Midbrain (tissue), 1 donor: ENCODE data around the gene BTBD1.
A peak's percentile ranks its signal among the peaks of the same experiment; 100 is the strongest.
"Not testable (repeated sequence)": the region's sequence is repeated elsewhere in the genome, so short reads cannot be mapped to it uniquely, and the experiment has no call there.

ENCODE experiments used
- DNase-seq: peaks from one replicate; lab custom pipeline; 2025; lab: John Stamatoyannopoulos, UW

Gene BTBD1

GRCh38 chr15:83094583-83094982 is 27.5 kb upstream of the BTBD1 start:
- DNase-seq, result no peak

DNA sequence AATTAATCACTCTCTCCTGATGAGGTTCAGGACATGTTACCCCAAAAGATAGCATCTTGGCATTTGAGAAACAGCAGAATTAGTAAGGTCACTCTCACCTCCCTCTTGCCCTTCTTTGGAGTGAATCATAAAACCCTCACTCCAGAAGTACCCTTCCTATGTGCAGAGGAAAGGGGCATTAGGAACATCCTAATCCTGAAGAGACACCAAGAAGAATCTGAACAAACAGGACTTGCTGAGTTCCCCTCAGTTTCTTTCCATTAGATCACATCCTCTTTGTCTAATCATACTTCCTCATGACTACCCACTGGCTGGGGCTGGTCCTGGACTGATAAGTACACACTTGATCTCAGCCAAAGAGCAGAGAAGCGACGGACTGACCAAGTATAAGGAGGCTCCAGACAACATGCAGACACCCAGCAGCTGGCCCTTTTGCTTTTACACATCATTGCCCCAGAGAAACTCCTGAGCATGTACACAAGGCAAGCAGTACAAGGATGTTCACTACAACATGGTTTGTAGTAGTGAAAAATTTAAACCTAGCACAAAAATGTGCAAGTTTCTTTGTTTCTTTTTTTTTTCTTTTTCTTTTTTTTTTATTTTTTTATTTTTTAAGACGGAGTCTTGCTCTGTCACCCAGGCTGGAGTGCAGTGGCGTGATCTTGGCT is 25.4 kb upstream of the BTBD1 start:
- peak; percentile 35 for DNase-seq

DNA sequence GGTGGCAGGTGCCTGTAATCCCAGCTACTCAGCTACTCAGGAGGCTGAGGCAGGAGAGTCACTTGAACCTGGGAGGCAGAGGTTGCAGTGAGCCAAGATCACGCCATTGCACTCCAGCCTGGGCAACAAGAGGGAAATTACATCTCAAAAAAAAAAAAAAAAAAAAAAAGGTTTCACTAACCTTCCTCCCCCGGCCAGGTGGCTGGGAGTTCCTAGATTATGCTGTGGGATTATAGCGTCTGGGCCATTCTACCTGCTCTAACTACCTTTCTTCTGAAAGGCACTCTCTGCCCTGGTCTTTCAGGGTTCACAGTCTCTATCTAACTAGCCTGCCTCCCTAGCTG is 24.9 kb upstream of the BTBD1 start:
- DNase-seq, result not testable (repeated sequence)

DNA sequence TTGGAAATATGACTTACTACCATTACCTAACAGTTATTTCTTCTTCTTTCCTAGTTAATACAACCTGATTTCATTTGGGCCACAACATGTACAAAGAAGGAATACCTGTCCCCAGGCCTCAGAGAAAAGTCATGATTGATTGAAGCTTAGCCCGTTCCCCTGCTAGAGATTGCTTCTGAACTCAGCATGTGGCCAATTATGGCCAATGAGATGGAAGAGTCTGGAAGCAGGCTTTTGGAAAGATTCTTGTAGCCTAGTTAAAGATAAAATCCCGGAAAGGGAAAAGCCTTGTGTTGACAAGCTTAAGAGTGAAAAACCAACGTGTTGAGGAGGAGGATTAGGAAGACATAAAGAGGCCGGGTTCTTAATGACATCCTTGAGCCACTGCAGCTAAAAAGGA is 23.4 kb upstream of the BTBD1 start:
- no peak for DNase-seq

- no peak for DNase-seq
Observed at GRCh38 chr15:83088876-83089275, 21.8 kb upstream of the BTBD1 start.

DNA sequence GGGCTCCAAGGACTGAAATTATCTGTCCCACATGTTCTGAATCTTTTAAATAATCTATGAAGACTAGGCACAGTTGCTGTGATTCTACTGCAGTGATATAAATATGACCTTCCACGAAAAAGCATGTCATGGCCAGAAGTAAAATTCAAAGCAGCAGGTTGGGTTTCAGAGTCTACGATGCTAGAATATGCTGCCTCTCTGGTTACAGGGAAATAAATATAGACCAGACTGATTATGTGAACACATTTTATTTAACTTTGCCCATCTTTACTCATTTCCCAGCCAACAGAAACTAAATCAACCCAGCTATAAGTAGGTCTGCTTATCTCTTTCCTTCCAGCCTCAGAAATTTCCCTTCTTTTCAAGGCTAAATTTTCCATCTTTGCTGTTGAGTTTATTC is 20.5 kb upstream of the BTBD1 start:
- DNase-seq, result no peak

GRCh38 chr15:83085864-83086552 is 19.0 kb upstream of the BTBD1 start:
- DNase-seq, result not testable (repeated sequence)

GRCh38 chr15:83085461-83085860 is 18.4 kb upstream of the BTBD1 start:
- DNase-seq, result not testable (repeated sequence)

DNA sequence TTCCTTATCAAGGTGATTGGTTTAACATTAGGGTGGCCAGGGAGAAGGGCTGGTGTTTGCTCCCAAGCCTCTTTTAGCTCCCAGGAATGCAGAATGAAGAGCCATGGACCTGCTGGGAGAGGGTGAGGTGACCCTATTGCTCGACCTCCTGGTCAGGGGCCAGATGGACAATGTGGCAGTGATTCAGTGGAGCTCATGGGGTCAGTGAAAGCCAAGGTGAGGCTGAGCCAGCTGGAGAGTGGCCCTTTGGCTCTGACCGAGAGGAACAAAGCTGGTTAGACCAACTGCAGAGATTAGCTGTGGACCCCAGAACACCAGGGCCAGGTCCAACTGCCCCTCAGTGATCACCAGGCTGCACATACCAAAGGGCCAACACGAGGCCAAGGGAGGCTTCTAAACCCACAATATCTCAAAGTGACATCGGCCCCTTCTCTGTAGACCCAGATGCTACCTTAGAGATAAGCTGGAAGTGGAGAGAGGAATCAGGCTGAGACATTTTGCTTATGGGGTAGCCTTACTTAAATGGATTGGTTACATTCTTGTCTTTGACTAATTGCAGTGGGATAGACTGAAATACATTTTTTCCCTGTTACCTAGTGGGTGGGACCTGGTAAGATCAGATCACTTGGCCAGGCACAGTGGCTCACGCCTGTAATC is 15.8 kb upstream of the BTBD1 start:
- DNase-seq, result no peak

GRCh38 chr15:83081256-83082014 is 14.4 kb upstream of the BTBD1 start:
- DNase-seq, result no peak

DNA sequence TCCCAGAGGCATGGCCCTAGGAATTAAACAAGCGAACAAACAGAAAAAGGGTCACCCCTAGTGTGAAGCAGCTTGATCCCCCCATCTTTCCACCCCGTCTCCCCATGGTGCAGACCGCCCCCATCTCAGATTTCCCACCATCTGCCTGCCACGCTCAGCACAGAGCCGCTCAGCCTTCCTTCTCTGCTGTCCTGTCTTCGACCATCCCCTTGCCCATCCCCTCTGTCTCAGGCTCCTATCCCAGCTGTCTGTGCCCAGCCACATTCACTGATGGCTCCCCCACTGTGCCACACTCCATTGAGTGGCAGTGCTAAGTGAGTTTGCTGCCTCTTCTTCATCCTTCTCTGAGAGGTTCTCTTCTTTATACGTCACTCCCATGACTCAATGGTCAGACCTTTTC is 11.7 kb upstream of the BTBD1 start:
- no peak for DNase-seq

DNA sequence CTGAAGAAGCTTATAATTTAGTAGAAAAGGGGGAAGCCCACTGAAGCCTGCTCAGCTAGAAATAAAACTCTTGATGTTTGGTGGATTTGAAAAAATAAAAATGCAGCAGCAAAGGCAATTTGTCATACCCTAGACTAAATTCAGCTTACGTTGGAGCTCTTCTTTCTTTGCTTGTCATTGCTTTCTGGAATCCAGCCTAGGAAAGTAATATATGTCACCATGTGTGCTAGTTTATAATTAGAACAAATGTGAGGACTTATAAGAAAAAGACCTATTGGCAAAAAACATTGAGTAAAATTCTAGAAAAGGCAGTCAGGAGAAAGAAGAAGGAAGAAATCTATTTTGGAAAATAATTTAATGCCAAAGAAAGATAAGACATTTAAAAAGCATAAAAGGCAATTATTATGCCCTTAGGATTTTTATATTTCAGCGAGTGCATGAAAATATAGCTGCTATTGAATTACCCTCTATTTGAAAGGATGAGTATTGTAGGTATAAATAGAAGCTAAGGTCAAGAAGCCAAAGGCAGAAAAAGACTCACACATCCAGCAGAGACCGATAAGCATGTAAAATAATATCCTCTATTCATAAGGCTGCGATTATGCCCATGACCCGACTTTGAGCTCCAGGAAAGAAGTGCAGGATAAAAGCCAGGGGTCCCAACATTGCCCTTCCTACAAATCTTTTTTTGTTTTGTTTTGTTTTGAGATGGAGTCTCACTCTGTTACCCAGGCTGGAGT is 10.6 kb upstream of the BTBD1 start:
- DNase-seq, result no peak

GRCh38 chr15:83069211-83069642 is 2.2 kb upstream of the BTBD1 start:
- DNase-seq, result not testable (repeated sequence)

GRCh38 chr15:83068054-83068453 is 1.0 kb upstream of the BTBD1 start:
- DNase-seq, result no peak

- no peak for DNase-seq
Observed at GRCh38 chr15:83067638-83067962, 548 bp upstream of the BTBD1 start.

GRCh38 chr15:83066034-83066733 is 868 bp downstream of the BTBD1 start:
- DNase-seq, result no peak

GRCh38 chr15:83065431-83065830 is 1.6 kb downstream of the BTBD1 start:
- no peak for DNase-seq

DNA sequence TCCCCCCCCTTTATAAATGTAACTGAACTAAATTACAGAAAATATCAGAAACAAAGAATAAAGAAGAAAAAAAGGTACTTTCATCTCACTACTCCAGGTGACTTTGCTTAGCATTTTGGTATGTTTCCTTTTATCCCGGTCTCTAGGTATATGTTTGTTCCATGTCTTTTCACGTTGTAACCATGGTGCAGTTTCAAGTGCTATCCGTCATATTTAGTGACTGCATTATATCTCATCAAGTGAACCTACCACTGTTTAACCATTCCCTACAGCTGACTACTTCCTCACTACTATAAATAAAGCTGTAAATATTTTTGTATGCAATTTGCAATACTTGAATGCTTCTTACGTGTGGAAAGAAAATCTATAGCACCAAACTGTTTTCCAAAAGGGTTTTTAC is 2.2 kb downstream of the BTBD1 start:
- no peak for DNase-seq

DNA sequence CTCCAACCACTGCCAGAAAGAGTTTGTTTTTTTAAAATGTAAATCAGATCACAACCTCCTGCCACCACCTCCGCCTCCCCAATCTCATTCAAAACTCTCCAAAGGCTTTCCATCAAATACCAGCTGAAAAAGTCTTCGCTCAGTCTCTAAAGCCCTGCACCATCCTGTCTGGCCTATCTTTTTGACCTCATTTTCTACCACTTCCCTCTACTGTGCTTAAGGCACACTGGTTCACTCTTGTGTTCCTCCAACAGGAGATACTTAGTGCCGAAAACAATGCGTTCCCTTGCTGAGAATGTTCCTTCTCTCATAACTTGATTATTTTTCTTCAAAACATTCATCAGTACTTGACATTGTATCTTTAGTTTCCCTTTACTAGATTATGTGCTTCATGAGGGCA is 3.5 kb downstream of the BTBD1 start:
- no peak for DNase-seq

- DNase-seq, result no peak
Observed at GRCh38 chr15:83062768-83063180, 4.3 kb downstream of the BTBD1 start.

- DNase-seq, result no peak
Observed at GRCh38 chr15:83061680-83062079, 5.4 kb downstream of the BTBD1 start.
